HG03378 (cell line): ENCODE results near the gene USP9X.
"Not testable (repeated sequence)": the region's sequence is repeated elsewhere in the genome, so short reads cannot be mapped to it uniquely, and the experiment has no call there.

Experiments
- ATAC-seq: cut with Tn5 transposase; IDR thresholded peaks from one replicate; pipeline ENCODE4 v1.9.1; 2021; ENCODE audit warnings: mild to moderate bottlenecking, moderate library complexity; ENCODE audit not compliant: unreplicated experiment

USP9X gene

GRCh38 chrX:41177297-41177696, 92.1 kb downstream of the USP9X start:
- ATAC-seq: no peak

- ATAC-seq: peak; percentile 39
Observed at GRCh38 chrX:41178201-41178600, 93.0 kb downstream of the USP9X start.

GRCh38 chrX:41180194-41180908, 95.1 kb downstream of the USP9X start:
- ATAC-seq: peak; percentile 54

GRCh38 chrX:41184312-41184711, 99.1 kb downstream of the USP9X start:
- peak; percentile 78 for ATAC-seq

GRCh38 chrX:41186946-41187345, 101.7 kb downstream of the USP9X start:
- not testable (repeated sequence) for ATAC-seq

- ATAC-seq: no peak
Observed at GRCh38 chrX:41189156-41189555, 103.9 kb downstream of the USP9X start.

- no peak for ATAC-seq
Observed at GRCh38 chrX:41192880-41193279, 107.6 kb downstream of the USP9X start.

- ATAC-seq: no peak
Observed at GRCh38 chrX:41198410-41198809, 113.2 kb downstream of the USP9X start.

- no peak for ATAC-seq
Observed at GRCh38 chrX:41200785-41201184, 115.5 kb downstream of the USP9X start.

GRCh38 chrX:41209853-41210252, 124.6 kb downstream of the USP9X start:
- no peak for ATAC-seq

GRCh38 chrX:41224605-41225004, 139.4 kb downstream of the USP9X start:
- no peak for ATAC-seq

GRCh38 chrX:41233988-41234387, 148.7 kb downstream of the USP9X start:
- no peak for ATAC-seq

- not testable (repeated sequence) for ATAC-seq
Observed at GRCh38 chrX:41234471-41234870, 149.2 kb downstream of the USP9X start.

- ATAC-seq: peak; percentile 44
Observed at GRCh38 chrX:41234962-41235361, 149.7 kb downstream of the USP9X start.

GRCh38 chrX:41236629-41237028, 151.4 kb downstream of the USP9X start:
- ATAC-seq: peak; percentile 83

- no peak for ATAC-seq
Observed at GRCh38 chrX:41240509-41240908, 155.3 kb downstream of the USP9X start.

- no peak for ATAC-seq
Observed at GRCh38 chrX:41241962-41242361, 156.7 kb downstream of the USP9X start.

GRCh38 chrX:41245641-41246040, 160.4 kb downstream of the USP9X start:
- ATAC-seq: no peak

GRCh38 chrX:41250867-41251266, 165.6 kb downstream of the USP9X start:
- no peak for ATAC-seq

- ATAC-seq: no peak
Observed at GRCh38 chrX:41257801-41258200, 172.6 kb downstream of the USP9X start.

- no peak for ATAC-seq
Observed at GRCh38 chrX:41258226-41258625, 173.0 kb downstream of the USP9X start.

GRCh38 chrX:41258871-41259270, 173.6 kb downstream of the USP9X start:
- no peak for ATAC-seq

- no peak for ATAC-seq
Observed at GRCh38 chrX:41259516-41259915, 174.3 kb downstream of the USP9X start.
